Stimulated activated CD4-positive, alpha-beta T cell treated with anti-CD3 and anti-CD28 coated beads, Interleukin-4, amount 100 ng/mL, for 24 hours (primary cell): Measurements from ENCODE around the gene SPATA31E1.
"Not testable (repeated sequence)": the region's sequence is repeated elsewhere in the genome, so short reads cannot be mapped to it uniquely, and the experiment has no call there.

Experiments used
- DNase-seq: peaks from one replicate; pipeline ENCODE4 v3.0.0-alpha.2; 2020

The SPATA31E1 gene

DNA sequence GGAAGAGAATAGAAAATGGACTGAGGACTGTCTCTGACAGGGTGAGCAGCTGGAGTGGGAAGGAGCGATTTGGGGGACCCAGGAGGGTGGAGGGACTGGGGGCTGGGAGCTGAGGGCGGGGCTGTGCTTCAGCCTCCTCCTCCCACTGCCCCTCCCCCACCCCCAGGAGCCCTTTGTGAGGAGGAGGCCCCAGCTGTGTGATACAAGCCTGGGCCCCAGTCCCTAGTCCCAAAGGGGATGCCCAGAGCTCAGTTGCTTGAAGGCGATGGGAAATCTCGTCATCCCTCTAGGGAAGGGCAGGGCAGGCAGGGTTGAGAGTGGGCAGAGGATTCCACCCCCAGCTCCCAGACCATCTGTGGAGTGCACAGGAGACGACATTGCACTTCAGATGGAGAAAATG is at the start of gene SPATA31E1:
Gene SPATA31E1 (plus strand): TSS at position 251 of the 400 bp plus-strand sequence. CDS start 15 bp downstream, at position 266.
- no peak for DNase-seq

- DNase-seq = no peak
These were observed 48.3 kb upstream of the SPATA31E1 start for GRCh38 chr9:87834357-87834756.

- no peak for DNase-seq
These were observed 46.1 kb upstream of the SPATA31E1 start for GRCh38 chr9:87836536-87836935.

DNA sequence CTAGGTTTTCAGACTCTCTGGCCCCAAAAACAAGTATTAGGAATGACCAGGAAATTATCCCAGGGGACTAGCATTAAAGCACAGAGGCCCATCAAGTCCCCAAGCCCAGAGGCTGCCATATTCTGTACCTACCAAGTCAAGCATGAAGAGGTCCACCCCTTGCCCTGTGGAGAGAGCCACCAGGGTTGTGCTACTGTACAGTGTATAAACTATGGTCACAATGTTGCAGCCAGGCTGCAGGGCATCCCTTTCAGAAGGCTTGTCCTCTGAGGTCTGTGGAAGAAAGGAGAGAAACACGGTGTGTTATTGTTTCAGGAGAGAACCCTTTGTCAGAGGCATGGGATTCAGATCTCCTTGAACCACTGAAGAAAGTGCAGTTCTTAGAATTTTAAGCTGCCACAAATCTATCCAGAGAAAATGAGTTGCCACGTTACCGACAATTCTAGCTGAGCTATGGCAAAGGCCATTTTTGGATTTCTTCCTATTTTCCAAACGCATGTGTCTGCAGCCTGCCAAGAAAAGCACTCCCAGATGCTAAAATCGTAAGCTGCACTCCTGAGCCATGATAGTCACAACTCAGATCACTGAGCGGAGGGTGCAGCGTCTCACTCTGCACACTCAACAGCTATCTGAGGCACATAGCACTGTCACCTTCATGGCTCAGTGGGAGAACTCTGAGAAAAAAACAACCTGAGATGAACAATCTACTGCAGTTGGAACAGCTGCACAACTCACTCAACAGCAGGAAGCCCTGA is 45.5 kb upstream of the SPATA31E1 start:
- no peak for DNase-seq

- DNase-seq = no peak
These were observed 42.5 kb upstream of the SPATA31E1 start for GRCh38 chr9:87840134-87840533.

GRCh38 chr9:87842878-87843585 is 39.6 kb upstream of the SPATA31E1 start:
- no peak for DNase-seq

DNA sequence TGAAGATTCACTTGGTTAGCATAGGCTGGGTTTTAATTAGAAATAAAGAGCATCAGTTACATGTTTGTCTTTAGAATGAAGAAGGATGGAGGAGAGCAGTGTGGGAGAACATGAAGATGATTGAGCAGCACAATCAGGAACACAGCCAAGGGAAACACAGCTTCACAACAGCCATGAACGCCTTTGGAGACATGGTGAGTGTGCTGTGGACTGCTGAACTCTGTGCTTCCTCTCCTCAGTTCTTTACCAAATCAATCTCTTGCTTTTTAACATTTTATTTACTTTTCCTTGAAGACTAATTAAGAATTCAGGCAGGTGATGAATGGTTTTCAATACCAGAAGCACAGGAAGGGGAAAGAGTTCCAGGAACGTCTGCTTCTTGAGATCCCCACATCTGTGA is 38.2 kb upstream of the SPATA31E1 start:
- no peak for DNase-seq

DNA sequence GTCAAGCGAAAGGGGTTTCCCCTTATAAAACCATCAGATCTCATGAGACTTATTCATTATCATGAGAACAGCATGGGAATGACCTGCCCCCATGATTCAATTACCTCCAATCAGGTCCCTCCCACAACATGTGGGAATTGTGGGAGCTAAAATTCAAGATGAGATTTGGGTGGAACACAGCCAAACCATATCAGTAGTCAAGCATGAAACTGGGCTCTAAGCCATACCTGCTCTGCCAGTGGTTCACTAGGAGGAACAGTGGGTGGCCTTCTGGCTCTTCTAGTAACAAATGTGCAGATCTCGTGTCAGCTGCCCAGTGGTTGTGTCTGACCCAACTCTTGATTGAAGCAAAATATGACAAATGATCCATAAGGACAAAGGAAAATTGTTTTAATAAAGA is 34.9 kb upstream of the SPATA31E1 start:
- not testable (repeated sequence) for DNase-seq

DNA sequence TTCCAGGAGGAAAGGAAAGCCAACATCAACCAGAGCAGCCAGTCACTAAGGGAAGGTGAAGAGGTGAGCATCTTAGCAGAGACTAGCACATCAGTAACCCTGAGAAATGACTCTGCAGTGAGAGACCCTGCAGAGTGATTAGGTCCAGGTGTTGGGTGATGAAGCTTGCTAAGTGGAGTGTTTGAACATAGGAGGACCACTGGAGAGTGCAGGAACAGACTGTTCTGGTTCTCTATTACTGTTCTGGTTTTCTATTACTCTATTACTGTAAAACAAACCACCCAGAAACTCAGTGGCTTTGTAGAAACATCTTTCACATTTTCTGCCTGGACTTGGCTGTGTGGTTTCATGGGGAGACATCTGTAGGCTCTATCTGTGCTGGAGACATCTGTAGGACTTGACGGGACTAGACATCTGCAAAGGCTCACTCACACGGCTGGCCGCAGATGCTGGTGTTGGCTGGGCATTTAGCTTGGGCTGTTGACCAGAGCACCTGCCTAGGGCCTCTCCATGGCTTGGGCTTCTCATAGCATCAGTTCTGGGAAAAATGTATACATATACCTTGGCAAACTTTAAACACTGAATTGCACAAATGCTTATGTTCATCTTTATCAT is 33.4 kb upstream of the SPATA31E1 start:
- no peak for DNase-seq

DNA sequence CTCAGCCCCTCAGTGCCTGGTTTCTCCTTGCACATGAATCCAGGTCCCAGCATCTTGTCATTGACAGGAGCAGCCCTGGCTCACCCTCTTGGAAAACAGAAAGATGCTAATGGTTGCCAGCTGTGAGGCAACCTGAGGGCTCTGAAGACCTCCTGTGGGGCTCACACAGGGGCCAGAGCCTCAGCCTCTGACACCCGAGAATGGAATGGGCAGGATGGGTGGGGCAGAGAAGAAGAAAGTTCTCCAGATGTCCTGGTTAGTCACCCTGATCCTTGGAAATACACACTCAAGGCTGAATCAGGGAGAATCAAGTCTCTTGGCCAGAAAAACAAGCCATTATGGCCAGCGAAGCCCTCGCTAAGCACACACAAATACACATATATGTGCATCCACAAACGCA is 32.3 kb upstream of the SPATA31E1 start:
- no peak for DNase-seq

- DNase-seq = not testable (repeated sequence)
These were observed 31.5 kb upstream of the SPATA31E1 start for GRCh38 chr9:87851186-87851585.

- DNase-seq = no peak
These were observed 29.4 kb upstream of the SPATA31E1 start for GRCh38 chr9:87853302-87853701.

DNA sequence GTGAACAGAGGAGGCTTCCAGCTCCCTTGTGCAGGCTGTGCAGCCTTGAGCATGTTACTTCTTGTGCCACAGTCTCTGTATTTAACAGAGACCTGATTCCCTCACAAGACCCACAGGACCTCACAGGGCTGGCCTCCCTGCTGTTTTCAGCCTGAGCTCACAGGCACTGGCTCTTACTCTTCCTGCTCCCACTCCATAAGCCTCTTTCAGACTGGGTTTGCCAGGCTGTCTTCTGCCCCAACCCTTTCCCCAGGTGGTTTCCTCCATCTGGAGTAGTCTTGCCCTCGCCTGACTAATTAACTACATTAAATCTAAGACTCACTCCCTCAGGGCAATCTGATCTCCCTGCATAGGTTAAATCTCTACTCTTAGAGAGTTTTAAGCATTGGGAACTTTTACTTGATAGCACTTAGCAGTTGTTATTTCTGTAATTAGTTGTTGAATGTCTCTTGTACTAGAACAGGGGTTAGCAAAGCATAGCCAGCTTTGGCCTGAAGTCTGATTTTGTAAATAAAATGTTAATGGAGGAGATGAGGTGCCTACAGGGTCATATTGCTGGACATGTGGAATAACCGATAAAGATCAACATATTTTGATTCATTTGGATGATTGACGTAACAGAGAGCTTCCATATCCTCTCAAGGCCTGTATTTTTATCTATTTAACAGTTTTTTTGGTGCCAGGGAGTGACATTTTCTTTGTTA is 28.6 kb upstream of the SPATA31E1 start:
- DNase-seq = no peak

DNA sequence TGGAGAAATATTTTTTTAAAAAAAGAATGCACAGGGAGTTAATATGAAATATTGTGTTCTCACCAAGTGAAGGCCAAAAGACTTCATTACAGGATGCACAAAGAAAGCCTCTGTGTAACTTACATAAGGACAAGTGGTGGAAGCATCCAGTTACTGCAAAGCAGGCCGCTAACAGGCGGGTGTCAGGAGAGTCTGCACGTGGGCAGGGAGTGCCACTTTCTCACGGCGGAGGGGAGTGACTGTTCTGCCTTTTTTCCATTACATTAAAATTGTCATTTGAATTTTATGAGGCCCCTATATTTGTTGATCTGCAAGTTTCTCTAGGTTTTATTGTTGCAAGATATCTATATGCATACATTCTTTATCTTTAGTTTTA is 28.1 kb upstream of the SPATA31E1 start:
- no peak for DNase-seq

DNA sequence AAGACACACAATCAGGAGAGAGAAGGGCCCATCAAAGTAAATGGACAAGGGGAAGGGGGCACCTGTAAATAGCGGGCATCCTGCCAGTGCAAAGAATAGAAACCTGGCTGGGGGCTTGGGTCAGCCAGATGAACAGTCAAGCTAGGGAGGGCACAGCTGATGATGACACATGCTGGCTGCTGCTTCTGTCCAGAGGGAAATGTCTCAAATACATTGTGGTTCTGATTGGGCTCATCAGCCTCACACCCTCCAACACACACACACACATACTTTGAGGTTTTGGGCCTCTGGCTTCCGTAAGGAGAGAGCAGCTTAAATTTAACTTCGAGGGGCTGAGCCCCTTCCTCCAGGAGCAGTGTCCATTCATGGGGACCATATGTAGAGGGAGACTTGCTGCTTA is 27.6 kb upstream of the SPATA31E1 start:
- no peak for DNase-seq

DNA sequence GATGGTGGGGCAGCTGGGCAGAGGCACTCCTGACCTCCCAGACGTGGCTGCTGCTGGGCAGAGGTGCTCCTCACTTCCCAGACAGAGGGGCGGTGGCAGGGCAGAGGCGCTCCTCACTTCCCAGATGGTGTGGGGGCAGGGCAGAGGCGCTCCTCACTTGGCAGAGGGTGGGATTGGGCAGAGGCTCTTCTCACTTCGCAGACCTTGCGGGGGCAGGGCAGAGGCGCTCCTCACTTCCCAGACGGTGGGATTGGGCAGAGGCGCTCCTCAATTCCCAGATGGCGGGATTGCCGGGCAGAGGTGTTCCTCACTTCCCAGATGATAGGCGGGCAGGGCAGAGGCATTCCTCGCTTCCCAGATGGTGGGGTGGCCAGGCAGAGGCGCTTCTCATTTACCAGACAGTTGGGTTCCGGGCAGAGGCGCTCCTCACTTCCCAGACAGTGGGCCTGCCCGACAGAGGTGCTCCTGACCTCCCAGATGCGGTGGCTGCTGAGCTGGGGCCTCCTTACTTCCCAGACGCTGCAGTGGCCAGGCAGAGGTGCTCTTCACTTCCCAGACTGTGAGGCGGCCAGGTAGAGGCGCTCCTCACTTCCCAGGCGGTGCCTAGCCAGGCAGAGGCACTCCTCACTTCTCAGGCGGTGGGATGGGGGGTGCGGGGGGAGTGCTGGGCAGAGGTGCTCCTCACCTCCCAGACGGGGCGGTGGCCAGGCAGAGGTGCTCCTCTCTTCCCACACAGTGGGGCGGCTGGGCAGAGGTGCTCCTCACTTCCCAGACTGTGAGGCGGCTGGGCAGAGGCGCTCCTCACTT is 25.3 kb upstream of the SPATA31E1 start:
- no peak for DNase-seq

DNA sequence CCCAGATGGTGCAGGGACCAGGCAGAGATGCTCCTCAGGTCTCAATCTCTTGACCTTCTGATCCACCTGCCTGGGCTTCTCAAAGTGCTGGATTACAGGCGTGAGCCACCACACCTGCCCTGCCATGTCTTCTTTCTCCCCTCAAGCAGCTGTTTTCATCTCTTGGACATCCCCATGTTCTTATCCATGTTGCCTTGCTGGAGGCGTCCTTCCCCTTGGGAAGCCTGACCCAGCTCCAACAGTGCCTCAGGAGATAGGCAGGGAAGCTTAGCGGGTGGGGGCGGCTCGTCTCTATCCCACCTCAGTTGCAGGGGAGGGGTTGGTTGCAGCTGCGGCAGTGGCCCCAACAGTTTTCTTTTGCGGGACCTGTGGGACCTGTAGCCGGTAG is 24.7 kb upstream of the SPATA31E1 start:
- DNase-seq = no peak

DNA sequence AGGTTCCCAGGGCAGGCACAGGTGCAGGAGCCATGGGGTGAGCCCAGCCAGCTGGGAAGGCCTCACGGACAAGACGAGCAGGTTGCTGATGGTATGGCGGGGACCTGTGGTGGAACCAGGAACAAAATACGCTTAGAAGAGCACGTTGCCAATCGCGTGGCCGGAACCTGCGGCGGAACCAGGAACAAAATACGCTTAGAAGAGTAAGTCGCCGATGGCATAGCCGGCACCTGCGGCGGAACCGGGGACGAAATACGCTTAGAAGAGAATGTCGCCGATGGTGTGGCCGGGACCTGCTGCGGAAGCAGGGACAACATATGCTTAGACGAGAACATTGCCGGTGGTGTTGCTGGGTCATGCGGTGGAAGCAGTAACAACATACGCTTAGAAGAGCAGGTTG is 23.5 kb upstream of the SPATA31E1 start:
- DNase-seq = no peak

- DNase-seq = no peak
These were observed 22.9 kb upstream of the SPATA31E1 start for GRCh38 chr9:87859786-87860185.

- no peak for DNase-seq
These were observed 21.3 kb upstream of the SPATA31E1 start for GRCh38 chr9:87861332-87861731.

DNA sequence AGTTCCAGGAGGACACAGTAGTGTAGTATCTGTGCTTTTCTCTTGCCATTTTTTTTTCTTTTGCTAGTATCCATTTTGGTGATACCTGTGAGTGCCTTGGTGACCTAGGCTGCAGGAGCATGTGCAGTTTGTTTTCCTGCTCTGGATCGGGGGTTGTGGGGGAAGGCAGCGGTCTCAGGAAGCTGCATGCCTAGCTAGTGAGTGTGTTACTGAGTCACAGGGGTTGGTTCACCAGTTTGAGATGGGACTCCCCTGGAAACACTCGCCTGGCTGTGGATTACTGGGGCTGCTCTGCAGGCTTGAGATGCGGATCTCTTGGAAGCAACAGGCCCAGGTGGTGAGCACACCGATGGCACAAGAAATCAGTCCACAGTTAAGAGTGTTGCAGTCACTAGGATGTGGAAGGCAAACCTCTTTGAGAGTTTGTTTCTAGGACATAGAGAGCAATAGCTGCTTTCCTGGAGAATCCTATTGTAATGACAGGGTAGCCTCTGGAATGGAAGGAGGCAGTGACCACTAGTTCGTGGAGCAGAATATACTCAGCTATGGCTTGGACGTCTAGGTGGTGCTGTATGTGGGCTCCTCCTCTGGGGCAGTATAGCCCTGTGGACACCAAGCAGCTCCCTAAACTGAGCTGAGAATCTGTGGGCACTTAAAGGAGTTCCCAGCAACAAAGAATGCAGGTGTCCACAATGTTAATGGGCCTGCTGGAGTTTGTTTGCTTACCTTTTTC is 20.0 kb upstream of the SPATA31E1 start:
- DNase-seq = no peak
